Measurements from ENCODE around the gene CCDC134. TPM values are rescaled to one million over a fixed set of nuclear protein-coding genes. Genes with fewer than 3 reads are reported as not detected.

CCDC134 gene
- polyA plus RNA-seq, 1 of the 3 experiments (the other 2 are of a cell fraction), result 2.0 TPM

DNA sequence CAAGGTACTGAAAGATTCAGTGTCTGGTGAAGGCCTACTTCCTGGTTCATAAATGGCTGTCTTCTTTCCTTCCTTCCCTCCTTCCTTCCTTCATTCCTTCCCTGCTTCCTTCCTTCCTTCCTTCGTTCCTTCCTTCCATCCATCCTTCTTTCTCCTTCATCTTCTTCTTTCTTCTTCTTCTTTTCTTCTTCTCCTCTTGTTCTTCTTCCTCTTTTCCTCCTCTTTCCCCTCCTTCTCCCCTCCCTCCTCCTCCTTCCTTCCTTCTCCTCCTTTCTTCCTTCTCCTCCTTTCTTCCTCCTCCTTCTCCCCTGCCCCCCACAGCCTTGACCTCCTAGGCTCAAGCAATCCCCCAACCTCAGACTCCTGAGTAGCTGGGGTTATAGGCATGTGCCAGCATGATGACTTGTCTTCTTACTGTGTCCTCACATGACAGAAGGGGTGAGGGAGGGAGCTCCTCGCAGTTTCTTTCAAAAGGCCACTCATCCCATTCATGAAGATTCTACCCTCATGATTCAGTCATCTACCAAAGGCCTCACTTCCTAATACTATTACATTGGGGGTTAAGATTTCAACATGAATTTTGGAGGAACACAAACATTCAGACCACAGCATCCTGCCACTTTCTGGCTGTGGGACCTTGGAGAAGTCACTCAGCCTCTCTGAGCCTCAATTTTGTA, 22.6 kb upstream of the CCDC134 start:
- WGBS (ENCODE audit: low lambda C conversion rate), result 64% methylated on average over 2 of the region's 2 CpGs
- no peaks in the 10 kb centered on the region for H3K9me3 ChIP-seq
- H3K27ac ChIP-seq (ENCODE audit: low read depth in 2 of 2, low read length in 1 of 2), result no peak overlapping the region
- H3K9ac ChIP-seq, result no peak overlapping the region
- no peak for DNase-seq
- no peaks in the 10 kb centered on the region for H4K20me1 ChIP-seq (ENCODE audit: insufficient read depth)
- no peaks in the 10 kb centered on the region for H3K4me1 ChIP-seq (ENCODE audit: control insufficient read depth in 1 of 2, insufficient read depth in 2 of 2, low read depth in 1 of 2, low read length in 1 of 2)
- no peak overlapping the region for H3K4me3 ChIP-seq (ENCODE audit: low read depth in 2 of 2, low read length in 1 of 2)
- H3K9me2 ChIP-seq, result no peaks in the 10 kb centered on the region
- H3F3A ChIP-seq (replicated peaks; ENCODE audit: insufficient read depth), result no peaks in the 10 kb centered on the region
- H3K4me2 ChIP-seq, result no peak overlapping the region
- no peaks in the 10 kb centered on the region for H3K79me2 ChIP-seq (ENCODE audit: insufficient read depth)
- POLR2A ChIA-PET, result no interaction called here
- no peaks in the 10 kb centered on the region for H3K36me3 ChIP-seq (replicated peaks in 1 of 2; ENCODE audit: control insufficient read depth in 1 of 2, insufficient read depth in 2 of 2, low read length in 1 of 2)
- CTCF ChIA-PET, result no interaction called here
- no peak for TF ChIP-seq MEF2A (IDR thresholded peaks at IDR 0.05; ENCODE audit: borderline replicate concordance, low read depth)
- TF ChIP-seq, protein P1, sequence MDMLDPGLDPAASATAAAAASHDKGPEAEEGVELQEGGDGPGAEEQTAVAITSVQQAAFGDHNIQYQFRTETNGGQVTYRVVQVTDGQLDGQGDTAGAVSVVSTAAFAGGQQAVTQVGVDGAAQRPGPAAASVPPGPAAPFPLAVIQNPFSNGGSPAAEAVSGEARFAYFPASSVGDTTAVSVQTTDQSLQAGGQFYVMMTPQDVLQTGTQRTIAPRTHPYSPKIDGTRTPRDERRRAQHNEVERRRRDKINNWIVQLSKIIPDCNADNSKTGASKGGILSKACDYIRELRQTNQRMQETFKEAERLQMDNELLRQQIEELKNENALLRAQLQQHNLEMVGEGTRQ (IDR thresholded peaks at IDR 0.05; ENCODE audit: borderline replicate concordance, low read depth, low read length), result no peak
- TF ChIP-seq, protein P2, sequence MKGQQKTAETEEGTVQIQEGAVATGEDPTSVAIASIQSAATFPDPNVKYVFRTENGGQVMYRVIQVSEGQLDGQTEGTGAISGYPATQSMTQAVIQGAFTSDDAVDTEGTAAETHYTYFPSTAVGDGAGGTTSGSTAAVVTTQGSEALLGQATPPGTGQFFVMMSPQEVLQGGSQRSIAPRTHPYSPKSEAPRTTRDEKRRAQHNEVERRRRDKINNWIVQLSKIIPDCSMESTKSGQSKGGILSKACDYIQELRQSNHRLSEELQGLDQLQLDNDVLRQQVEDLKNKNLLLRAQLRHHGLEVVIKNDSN (IDR thresholded peaks at IDR 0.05; ENCODE audit: borderline replicate concordance, low read depth), result no peak
- TF ChIP-seq RCOR1 (IDR thresholded peaks at IDR 0.05; ENCODE audit: low read length), result no peak
- no peak for TF ChIP-seq MAX (IDR thresholded peaks at IDR 0.05; ENCODE audit: low read depth)
- no peak for TF ChIP-seq NFIC (IDR thresholded peaks at IDR 0.05; ENCODE audit: borderline replicate concordance)
- TF ChIP-seq EP300 (IDR thresholded peaks at IDR 0.05; ENCODE audit: borderline replicate concordance in 1 of 2, low read depth in 1 of 2, low read length in 1 of 2), result no peak
- TF ChIP-seq REST (IDR thresholded peaks at IDR 0.05; ENCODE audit: low read depth, low read length), result no peak
- TF ChIP-seq YY1 (IDR thresholded peaks at IDR 0.05; ENCODE audit: low read depth), result no peak
- no peak for TF ChIP-seq SIN3A (IDR thresholded peaks at IDR 0.05; ENCODE audit: borderline replicate concordance, low read depth, low read length)
- TF ChIP-seq TAF1 (IDR thresholded peaks at IDR 0.05; ENCODE audit: borderline replicate concordance, low read depth, low read length), result no peak
- TF ChIP-seq FOXM1 (IDR thresholded peaks at IDR 0.05; ENCODE audit: low read depth), result no peak
- no peak for TF ChIP-seq EZH2phosphoT487 (IDR thresholded peaks at IDR 0.05; ENCODE audit: borderline replicate concordance, low read depth)
- no peaks in the 10 kb centered on the region for H3K27me3 ChIP-seq (ENCODE audit: insufficient read depth)
- H2AFZ ChIP-seq (ENCODE audit: low read depth), result no peak overlapping the region
